Keratinocyte (primary cell): ENCODE measurements around the gene CHD8.

Experiments
- CTCF ChIP-seq, 3 experiments: IDR thresholded peaks in 1 of 3; conservative IDR thresholded peaks in 1 of 3; optimal IDR thresholded peaks in 1 of 3; 2 replicates in 2 of 3; 3 replicates in 1 of 3; pipeline versions ENCODE3 to v1.5.1; 2011; ENCODE audit warnings: low read length in 3 of 3, mild to moderate bottlenecking in 3 of 3, moderate library complexity in 2 of 3, control low read depth in 1 of 3, inconsistent platforms in 1 of 3; ENCODE audit not compliant: insufficient read depth in 2 of 3; ENCODE audit errors: extremely low read depth in 1 of 3
- EZH2 ChIP-seq: IDR thresholded peaks from one replicate; pipeline ENCODE4 v1.6.1; 2012; ENCODE audit warnings: inconsistent platforms, mild to moderate bottlenecking, low read length, moderate library complexity

DNA sequence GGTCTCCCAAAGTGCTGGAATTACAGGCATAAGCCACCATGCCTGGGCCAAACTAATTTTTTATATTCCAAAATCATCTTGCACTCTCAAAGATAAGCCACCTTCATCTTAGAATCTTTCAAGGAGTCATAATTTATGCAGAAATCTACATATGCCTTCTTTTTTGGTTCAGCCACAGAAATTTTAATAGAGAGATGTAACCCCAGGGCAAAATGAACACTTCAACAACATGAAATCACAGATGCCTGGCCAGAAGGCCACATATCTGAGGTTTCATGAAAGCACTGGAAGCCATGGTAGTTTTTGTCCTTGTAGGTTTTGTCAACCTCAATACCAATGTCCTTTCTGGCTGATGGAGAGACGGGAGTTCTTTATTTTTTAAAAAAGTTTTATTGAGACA is 81.9 kb downstream of the CHD8 start:
- TF ChIP-seq CTCF (optimal IDR thresholded peaks at IDR 0.05 in 1 of 3, IDR thresholded peaks at IDR 0.05 in 1 of 3, conservative IDR thresholded peaks at IDR 0.05 in 1 of 3; ENCODE audit: extremely low read depth in 1 of 3, insufficient read depth in 2 of 3, low read length in 3 of 3) (no peak), EZH2 (no peak)
